Measurements from ENCODE around the gene KIF21B. TPM values are rescaled to one million over a fixed set of nuclear protein-coding genes. Genes with fewer than 3 reads are reported as not detected.
A peak's percentile ranks its signal among the peaks of the same experiment; 100 is the strongest.

The KIF21B gene
- total and polyA plus RNA-seq, 9 of the 15 experiments (the other 6 are each of a cell fraction or from before 2014, with no cell fraction given), result 0.46 to 13.4 (median 5.9) TPM

DNA sequence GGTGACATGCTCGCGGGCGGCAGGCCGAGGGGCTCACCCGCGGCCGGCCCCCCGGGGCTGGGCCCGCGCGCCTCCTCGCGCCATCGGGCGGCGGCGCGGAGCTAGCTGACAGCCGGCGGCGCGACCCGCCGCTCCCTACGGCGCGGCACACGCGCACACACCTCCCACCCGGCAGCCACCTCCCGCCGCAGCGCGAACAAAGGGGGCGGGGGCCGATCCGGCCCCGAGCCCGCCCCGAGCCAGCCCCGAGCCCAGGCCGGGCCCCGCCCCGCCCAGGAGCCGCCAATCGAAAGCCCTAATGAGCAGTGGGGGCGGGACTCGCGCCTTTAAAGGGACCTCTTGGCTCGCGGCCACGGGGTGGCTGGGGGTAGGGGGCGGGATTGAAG lies at the start of gene KIF21B (continued):
- TF ChIP-seq, protein P1, sequence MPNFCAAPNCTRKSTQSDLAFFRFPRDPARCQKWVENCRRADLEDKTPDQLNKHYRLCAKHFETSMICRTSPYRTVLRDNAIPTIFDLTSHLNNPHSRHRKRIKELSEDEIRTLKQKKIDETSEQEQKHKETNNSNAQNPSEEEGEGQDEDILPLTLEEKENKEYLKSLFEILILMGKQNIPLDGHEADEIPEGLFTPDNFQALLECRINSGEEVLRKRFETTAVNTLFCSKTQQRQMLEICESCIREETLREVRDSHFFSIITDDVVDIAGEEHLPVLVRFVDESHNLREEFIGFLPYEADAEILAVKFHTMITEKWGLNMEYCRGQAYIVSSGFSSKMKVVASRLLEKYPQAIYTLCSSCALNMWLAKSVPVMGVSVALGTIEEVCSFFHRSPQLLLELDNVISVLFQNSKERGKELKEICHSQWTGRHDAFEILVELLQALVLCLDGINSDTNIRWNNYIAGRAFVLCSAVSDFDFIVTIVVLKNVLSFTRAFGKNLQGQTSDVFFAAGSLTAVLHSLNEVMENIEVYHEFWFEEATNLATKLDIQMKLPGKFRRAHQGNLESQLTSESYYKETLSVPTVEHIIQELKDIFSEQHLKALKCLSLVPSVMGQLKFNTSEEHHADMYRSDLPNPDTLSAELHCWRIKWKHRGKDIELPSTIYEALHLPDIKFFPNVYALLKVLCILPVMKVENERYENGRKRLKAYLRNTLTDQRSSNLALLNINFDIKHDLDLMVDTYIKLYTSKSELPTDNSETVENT (CRISPR knock-in tag; IDR thresholded peaks at IDR 0.05), result 0 out of 2 replicates have a peak, but pooled peaks have one; percentile 23
- TF ChIP-seq RAD51 (IDR thresholded peaks at IDR 0.05; ENCODE audit: borderline replicate concordance, low read depth) (no peak), RBFOX2 (IDR thresholded peaks at IDR 0.05; ENCODE audit: low read depth, low read length) (0 out of 2 replicates have a peak, but pooled peaks have one; percentile 12), CREB1 (IDR thresholded peaks at IDR 0.05) (peak; percentile 65; the same call in 1 of the 2 replicates), CREB1 (CRISPR knock-in tag; IDR thresholded peaks at IDR 0.05) (no peak), MECOM (CRISPR knock-in tag; IDR thresholded peaks at IDR 0.05) (no peak), ARID2 (IDR thresholded peaks at IDR 0.05) (no peak), NRF1 (conservative IDR thresholded peaks at IDR 0.05 in 1 of 2, IDR thresholded peaks at IDR 0.05 in 1 of 2) (peak in 1 of 2 experiments; percentile 46; a peak in 2 of 4 replicates), NFYB (IDR thresholded peaks at IDR 0.05; ENCODE audit: extremely low read depth, insufficient read length) (peak; percentile 11), HMGN3 (IDR thresholded peaks at IDR 0.05; ENCODE audit: borderline replicate concordance, extremely low read depth, insufficient read length, low read depth, low read length) (peak; percentile 87), TRIM24 (IDR thresholded peaks at IDR 0.05) (no peak), ZFPM2 (CRISPR knock-in tag; IDR thresholded peaks at IDR 0.05) (no peak), ETV6 (IDR thresholded peaks at IDR 0.05; ENCODE audit: borderline replicate concordance in 1 of 2, low read depth in 2 of 2, low read length in 1 of 2) (no peak), ETV6 (CRISPR knock-in tag; IDR thresholded peaks at IDR 0.05; ENCODE audit: borderline replicate concordance) (no peak), ZNF23 (CRISPR knock-in tag; IDR thresholded peaks at IDR 0.05) (no peak), DPF2 (IDR thresholded peaks at IDR 0.05) (no peak), NFIC (IDR thresholded peaks at IDR 0.05) (peak; percentile 45; the same call in 1 of the 2 replicates), SIN3B (IDR thresholded peaks at IDR 0.05; ENCODE audit: low read depth) (peak; percentile 51; the same call in 1 of the 2 replicates), HMG20B (CRISPR knock-in tag; IDR thresholded peaks at IDR 0.05) (no peak), CCNT2 (IDR thresholded peaks at IDR 0.05; ENCODE audit: borderline replicate concordance, extremely low read depth, insufficient read length, low read depth, low read length) (peak; percentile 63), SIN3A (IDR thresholded peaks at IDR 0.05; ENCODE audit: borderline replicate concordance in 2 of 2, control insufficient read depth in 1 of 2, low read depth in 2 of 2, low read length in 2 of 2) (peak; percentile 50 to 81; a peak in 2 of 4 replicates), ERF (CRISPR knock-in tag; IDR thresholded peaks at IDR 0.05) (0 out of 2 replicates have a peak, but pooled peaks have one; percentile 23), ZNF3 (CRISPR knock-in tag; IDR thresholded peaks at IDR 0.05) (no peak), NR2C1 (IDR thresholded peaks at IDR 0.05) (no peak), NR2C1 (tag; IDR thresholded peaks at IDR 0.05) (no peak), POLR2G (IDR thresholded peaks at IDR 0.05; ENCODE audit: low read depth, low read length) (peak; percentile 68)
- TF ChIP-seq, protein P2, sequence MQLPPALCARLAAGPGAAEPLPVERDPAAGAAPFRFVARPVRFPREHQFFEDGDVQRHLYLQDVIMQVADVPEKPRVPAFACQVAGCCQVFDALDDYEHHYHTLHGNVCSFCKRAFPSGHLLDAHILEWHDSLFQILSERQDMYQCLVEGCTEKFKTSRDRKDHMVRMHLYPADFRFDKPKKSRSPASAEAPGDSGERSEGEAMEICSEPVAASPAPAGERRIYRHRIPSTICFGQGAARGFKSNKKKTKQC (CRISPR knock-in tag; IDR thresholded peaks at IDR 0.05), result no peak
- TF ChIP-seq, protein P3, sequence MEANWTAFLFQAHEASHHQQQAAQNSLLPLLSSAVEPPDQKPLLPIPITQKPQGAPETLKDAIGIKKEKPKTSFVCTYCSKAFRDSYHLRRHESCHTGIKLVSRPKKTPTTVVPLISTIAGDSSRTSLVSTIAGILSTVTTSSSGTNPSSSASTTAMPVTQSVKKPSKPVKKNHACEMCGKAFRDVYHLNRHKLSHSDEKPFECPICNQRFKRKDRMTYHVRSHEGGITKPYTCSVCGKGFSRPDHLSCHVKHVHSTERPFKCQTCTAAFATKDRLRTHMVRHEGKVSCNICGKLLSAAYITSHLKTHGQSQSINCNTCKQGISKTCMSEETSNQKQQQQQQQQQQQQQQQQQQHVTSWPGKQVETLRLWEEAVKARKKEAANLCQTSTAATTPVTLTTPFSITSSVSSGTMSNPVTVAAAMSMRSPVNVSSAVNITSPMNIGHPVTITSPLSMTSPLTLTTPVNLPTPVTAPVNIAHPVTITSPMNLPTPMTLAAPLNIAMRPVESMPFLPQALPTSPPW (CRISPR knock-in tag; IDR thresholded peaks at IDR 0.05), result peak; percentile 83
